ENCODE data around the gene PTBP1. TPM values are rescaled to one million over a fixed set of nuclear protein-coding genes. Genes with fewer than 3 reads are reported as not detected.

Gene PTBP1
- total and polyA plus RNA-seq, 2 of the 13 experiments (the other 11 are each of a cell fraction or from before 2014, with no cell fraction given) = 195 to 288 TPM

DNA sequence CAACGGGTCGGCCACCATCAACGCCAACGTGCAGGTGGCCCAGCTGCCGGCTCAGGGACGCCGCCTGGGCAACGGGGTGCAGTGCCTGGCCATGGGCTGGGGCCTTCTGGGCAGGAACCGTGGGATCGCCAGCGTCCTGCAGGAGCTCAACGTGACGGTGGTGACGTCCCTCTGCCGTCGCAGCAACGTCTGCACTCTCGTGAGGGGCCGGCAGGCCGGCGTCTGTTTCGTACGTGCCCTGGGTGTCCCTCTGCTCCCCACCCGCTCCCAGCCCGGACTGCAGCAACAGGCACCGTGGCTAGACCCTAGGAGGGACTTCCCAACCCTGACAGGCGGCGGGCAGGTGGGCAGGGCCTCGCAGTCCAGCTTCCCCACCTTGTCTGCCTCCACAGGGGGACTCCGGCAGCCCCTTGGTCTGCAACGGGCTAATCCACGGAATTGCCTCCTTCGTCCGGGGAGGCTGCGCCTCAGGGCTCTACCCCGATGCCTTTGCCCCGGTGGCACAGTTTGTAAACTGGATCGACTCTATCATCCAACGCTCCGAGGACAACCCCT lies 58.4 kb downstream of the PTBP1 start:
- BruUV-seq (replicated peaks) = no TSS peak
- FAIRE-seq (no peak), ATAC-seq (no peak), DNase-seq (ENCODE audit: low spot score) (no peak)
- in situ Hi-C loops (cut with HindIII; ENCODE audit: extremely low pct_ligation_motif_present, low pct_unique_long_range_greater_than_20kb) (loop anchor here (10.0 kb wide), 1 partner anchor 91 kb away; no protein-coding TSS in a partner anchor), intact Hi-C loops (cut with micrococcal nuclease; ENCODE audit: unreplicated experiment) (loop anchor here (5.0 kb wide), 1 partner anchor 83 kb away; no protein-coding TSS in a partner anchor)
- Histone ChIP-seq H3K4me2 (ENCODE audit: low read depth, low read length) (no peak overlapping the region), H3K4me3 (replicated peaks in 1 of 3; ENCODE audit: insufficient read depth in 1 of 3, low read depth in 2 of 3, low read length in 3 of 3) (no peak overlapping the region), H4K20me1 (ENCODE audit: insufficient read depth, low read length) (no peaks in the 10 kb centered on the region), H3K9me3 (ENCODE audit: low read length) (no peaks in the 10 kb centered on the region), H3K27ac (ENCODE audit: extremely low read length, insufficient read depth, low read length) (no peak overlapping the region), H3K9ac (ENCODE audit: insufficient read depth, low read depth, low read length) (no peak overlapping the region), H3K36me3 (replicated peaks in 1 of 2; ENCODE audit: control insufficient read depth in 1 of 2, insufficient read depth in 2 of 2, low read length in 2 of 2) (no peaks in the 10 kb centered on the region), H3K27me3 (ENCODE audit: control insufficient read depth in 1 of 2, insufficient read depth in 2 of 2, low read length in 2 of 2) (peaks cover under 1 to 10% of the 10 kb centered on the region in 2 experiments; a peak in 3 of 5 replicates), H3K79me2 (ENCODE audit: insufficient read depth, low read length) (no peaks in the 10 kb centered on the region), H3K4me1 (ENCODE audit: insufficient read depth, low read length) (peaks cover 25% of the 10 kb centered on the region), H2AFZ (ENCODE audit: low read length) (no peak overlapping the region)
- POLR2A ChIA-PET = no interaction called here
- CTCF ChIA-PET (ENCODE audit: low intra/inter-chr PET ratio, low total read pairs) = interaction anchor here (1.7 kb wide), 1 partner anchor 85 kb away, joined by 5 read pairs; no protein-coding TSS in a partner anchor
- TF ChIP-seq ZNF780A (CRISPR knock-in tag; IDR thresholded peaks at IDR 0.05) (no peak), ZFP91 (CRISPR knock-in tag; IDR thresholded peaks at IDR 0.05; ENCODE audit: borderline replicate concordance) (peak; percentile 20; the same call in 1 of the 2 replicates), ZMYM3 (CRISPR knock-in tag; IDR thresholded peaks at IDR 0.05) (peak; percentile 44; the same call in 1 of the 2 replicates)
- 15% methylated on average over 6 of the region's 40 CpGs for whole genome bisulfite sequencing (ENCODE audit: low lambda C conversion rate)

DNA sequence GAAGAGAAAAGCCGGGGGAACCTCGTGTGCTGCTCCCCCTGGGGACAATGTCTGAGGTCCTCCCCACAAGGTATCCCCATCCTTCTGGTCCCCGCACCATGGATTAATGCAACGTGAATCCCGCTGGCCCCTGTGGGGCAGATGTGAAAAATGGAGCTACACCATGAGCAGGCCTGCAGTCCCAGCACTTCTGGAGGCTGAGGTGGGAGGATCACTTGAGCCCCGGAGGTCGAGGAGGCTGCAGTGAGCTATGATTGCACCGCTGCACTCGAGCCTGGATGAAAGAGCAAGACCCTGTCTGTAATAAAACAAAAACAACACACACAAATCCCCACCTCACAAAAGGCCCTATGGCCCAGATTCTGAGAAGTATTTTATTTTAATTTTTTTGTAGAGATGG lies 61.0 kb downstream of the PTBP1 start:
- Histone ChIP-seq H3K79me2 (ENCODE audit: insufficient read depth, low read length) (no peaks in the 10 kb centered on the region), H3K4me1 (ENCODE audit: insufficient read depth, low read length) (peaks cover 19% of the 10 kb centered on the region), H2AFZ (ENCODE audit: low read length) (no peak overlapping the region), H3K27ac (ENCODE audit: extremely low read length, insufficient read depth, low read length) (no peak overlapping the region), H3K9ac (ENCODE audit: insufficient read depth, low read depth, low read length) (no peak overlapping the region), H4K20me1 (ENCODE audit: insufficient read depth, low read length) (no peaks in the 10 kb centered on the region), H3K27me3 (ENCODE audit: control insufficient read depth in 1 of 2, insufficient read depth in 2 of 2, low read length in 2 of 2) (no peaks in the 10 kb centered on the region; a peak in 2 of 5 replicates), H3K4me2 (ENCODE audit: low read depth, low read length) (no peak overlapping the region), H3K36me3 (replicated peaks in 1 of 2; ENCODE audit: control insufficient read depth in 1 of 2, insufficient read depth in 2 of 2, low read length in 2 of 2) (no peaks in the 10 kb centered on the region), H3K4me3 (replicated peaks in 1 of 3; ENCODE audit: insufficient read depth in 1 of 3, low read depth in 2 of 3, low read length in 3 of 3) (no peak overlapping the region), H3K9me3 (ENCODE audit: low read length) (no peaks in the 10 kb centered on the region)
- ChIA-PET CTCF (ENCODE audit: low intra/inter-chr PET ratio, low total read pairs) (no interaction called here), POLR2A (no interaction called here)
- 38% methylated on average over 9 of the region's 9 CpGs for WGBS (ENCODE audit: low lambda C conversion rate)
- ATAC-seq (no peak), DNase-seq (ENCODE audit: low spot score) (no peak), FAIRE-seq (no peak)
- in situ Hi-C loops (cut with HindIII; ENCODE audit: extremely low pct_ligation_motif_present, low pct_unique_long_range_greater_than_20kb) = loop anchor here (10.0 kb wide), 1 partner anchor 93 kb away; no protein-coding TSS in a partner anchor
- intact Hi-C loops (cut with micrococcal nuclease; ENCODE audit: unreplicated experiment) = loop anchor here (5.0 kb wide), 1 partner anchor 86 kb away; no protein-coding TSS in a partner anchor
- no TSS peak for BruUV-seq (replicated peaks)
- TF ChIP-seq ZBTB42 (CRISPR knock-in tag; IDR thresholded peaks at IDR 0.05) (no peak), ZNF572 (CRISPR knock-in tag; IDR thresholded peaks at IDR 0.05) (no peak)
- TF ChIP-seq, protein P1, sequence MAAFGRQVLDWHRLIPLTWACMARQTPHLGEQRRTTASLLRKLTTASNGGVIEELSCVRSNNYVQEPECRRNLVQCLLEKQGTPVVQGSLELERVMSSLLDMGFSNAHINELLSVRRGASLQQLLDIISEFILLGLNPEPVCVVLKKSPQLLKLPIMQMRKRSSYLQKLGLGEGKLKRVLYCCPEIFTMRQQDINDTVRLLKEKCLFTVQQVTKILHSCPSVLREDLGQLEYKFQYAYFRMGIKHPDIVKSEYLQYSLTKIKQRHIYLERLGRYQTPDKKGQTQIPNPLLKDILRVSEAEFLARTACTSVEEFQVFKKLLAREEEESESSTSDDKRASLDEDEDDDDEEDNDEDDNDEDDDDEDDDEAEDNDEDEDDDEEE (CRISPR knock-in tag; IDR thresholded peaks at IDR 0.05) = no peak
- TF ChIP-seq, protein P2, sequence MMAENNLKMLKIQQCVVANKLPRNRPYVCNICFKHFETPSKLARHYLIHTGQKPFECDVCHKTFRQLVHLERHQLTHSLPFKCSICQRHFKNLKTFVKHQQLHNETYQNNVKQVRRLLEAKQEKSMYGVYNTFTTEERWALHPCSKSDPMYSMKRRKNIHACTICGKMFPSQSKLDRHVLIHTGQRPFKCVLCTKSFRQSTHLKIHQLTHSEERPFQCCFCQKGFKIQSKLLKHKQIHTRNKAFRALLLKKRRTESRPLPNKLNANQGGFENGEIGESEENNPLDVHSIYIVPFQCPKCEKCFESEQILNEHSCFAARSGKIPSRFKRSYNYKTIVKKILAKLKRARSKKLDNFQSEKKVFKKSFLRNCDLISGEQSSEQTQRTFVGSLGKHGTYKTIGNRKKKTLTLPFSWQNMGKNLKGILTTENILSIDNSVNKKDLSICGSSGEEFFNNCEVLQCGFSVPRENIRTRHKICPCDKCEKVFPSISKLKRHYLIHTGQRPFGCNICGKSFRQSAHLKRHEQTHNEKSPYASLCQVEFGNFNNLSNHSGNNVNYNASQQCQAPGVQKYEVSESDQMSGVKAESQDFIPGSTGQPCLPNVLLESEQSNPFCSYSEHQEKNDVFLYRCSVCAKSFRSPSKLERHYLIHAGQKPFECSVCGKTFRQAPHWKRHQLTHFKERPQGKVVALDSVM (CRISPR knock-in tag; IDR thresholded peaks at IDR 0.05) = peak; percentile 84
- TF ChIP-seq, protein P3, sequence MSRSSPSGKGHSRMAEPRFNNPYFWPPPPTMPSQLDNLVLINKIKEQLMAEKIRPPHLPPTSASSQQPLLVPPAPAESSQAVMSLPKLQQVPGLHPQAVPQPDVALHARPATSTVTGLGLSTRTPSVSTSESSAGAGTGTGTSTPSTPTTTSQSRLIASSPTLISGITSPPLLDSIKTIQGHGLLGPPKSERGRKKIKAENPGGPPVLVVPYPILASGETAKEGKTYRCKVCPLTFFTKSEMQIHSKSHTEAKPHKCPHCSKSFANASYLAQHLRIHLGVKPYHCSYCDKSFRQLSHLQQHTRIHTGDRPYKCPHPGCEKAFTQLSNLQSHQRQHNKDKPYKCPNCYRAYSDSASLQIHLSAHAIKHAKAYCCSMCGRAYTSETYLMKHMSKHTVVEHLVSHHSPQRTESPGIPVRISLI (CRISPR knock-in tag; IDR thresholded peaks at IDR 0.05; ENCODE audit: borderline replicate concordance) = no peak
